ENCODE measurements around the gene SYDE1.
A peak's percentile ranks its signal among the peaks of the same experiment; 100 is the strongest.
"Not testable (repeated sequence)": the region's sequence is repeated elsewhere in the genome, so short reads cannot be mapped to it uniquely, and the experiment has no call there.

Gene SYDE1, protein sequence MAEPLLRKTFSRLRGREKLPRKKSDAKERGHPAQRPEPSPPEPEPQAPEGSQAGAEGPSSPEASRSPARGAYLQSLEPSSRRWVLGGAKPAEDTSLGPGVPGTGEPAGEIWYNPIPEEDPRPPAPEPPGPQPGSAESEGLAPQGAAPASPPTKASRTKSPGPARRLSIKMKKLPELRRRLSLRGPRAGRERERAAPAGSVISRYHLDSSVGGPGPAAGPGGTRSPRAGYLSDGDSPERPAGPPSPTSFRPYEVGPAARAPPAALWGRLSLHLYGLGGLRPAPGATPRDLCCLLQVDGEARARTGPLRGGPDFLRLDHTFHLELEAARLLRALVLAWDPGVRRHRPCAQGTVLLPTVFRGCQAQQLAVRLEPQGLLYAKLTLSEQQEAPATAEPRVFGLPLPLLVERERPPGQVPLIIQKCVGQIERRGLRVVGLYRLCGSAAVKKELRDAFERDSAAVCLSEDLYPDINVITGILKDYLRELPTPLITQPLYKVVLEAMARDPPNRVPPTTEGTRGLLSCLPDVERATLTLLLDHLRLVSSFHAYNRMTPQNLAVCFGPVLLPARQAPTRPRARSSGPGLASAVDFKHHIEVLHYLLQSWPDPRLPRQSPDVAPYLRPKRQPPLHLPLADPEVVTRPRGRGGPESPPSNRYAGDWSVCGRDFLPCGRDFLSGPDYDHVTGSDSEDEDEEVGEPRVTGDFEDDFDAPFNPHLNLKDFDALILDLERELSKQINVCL

GRCh38 chr19:15107061-15108010 lies at the start of gene SYDE1:
TSS of gene SYDE1 (plus strand) at chr19:15107401. CDS start at chr19:15107434, 33 bp downstream.
- peak; percentile 25 for DNase-seq

- no peak for DNase-seq
Measured at GRCh38 chr19:15062036-15062435, 45.2 kb upstream of the SYDE1 start.

GRCh38 chr19:15070386-15070785 lies 36.8 kb upstream of the SYDE1 start:
- DNase-seq = not testable (repeated sequence)

- DNase-seq = no peak
Measured at GRCh38 chr19:15072930-15073647, 34.1 kb upstream of the SYDE1 start.

DNA sequence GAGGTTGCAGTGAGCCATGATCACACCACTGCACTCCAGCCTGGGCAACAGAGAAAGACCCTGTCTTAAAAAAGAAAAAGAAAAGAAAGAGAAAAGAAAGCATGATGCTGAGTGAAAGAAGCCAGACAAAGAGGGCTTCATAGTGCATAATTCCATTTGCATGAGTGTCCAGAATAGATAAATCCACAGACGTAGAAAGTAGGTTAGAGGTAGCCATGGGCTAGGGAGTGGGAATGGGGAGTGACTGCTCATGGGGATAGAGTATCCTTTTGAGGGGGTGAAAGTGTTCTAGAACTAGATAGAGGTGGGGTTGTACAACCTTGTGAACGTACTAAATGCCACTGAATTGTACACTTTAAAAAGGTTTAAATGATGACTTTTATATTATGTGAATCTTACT lies 32.8 kb upstream of the SYDE1 start:
- DNase-seq = no peak

DNA sequence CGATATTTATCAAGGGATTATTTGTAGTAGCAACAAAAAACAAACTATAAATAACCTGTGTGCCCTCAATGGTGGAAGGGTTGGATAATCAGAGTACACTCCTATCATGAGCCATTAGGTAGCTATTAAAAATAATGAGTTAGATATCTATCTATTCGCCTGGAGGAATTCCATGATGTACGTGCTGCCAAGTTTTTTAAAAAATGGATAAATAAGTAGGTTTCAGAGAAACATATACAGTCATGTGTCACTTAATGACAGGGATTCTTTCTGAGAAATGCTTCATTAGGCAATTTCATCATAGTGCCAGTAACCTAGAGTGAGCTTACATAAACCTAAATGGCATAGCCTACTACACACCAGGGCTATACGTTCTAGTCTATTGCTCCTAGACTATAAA lies 31.4 kb upstream of the SYDE1 start:
- DNase-seq = no peak

- DNase-seq = not testable (repeated sequence)
Measured at GRCh38 chr19:15080002-15080401, 27.2 kb upstream of the SYDE1 start.

GRCh38 chr19:15081911-15082310 lies 25.3 kb upstream of the SYDE1 start, which contains the start of gene OR1I1:
TSS of gene OR1I1 (plus strand) at chr19:15082211. CDS start at chr19:15087066, 4,855 bp downstream.
- no peak for DNase-seq

DNA sequence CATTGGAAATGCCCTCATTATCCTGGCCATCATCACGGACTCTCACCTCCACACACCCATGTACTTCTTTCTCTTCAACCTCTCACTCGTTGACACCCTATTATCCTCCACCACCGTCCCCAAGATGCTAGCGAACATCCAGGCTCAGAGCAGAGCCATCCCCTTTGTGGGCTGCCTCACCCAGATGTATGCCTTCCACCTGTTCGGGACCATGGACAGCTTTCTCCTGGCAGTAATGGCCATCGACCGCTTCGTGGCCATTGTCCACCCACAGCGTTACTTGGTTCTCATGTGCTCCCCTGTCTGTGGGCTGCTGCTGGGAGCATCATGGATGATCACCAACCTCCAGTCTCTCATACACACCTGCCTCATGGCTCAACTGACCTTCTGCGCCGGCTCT lies 20.0 kb upstream of the SYDE1 start:
- DNase-seq = no peak

DNA sequence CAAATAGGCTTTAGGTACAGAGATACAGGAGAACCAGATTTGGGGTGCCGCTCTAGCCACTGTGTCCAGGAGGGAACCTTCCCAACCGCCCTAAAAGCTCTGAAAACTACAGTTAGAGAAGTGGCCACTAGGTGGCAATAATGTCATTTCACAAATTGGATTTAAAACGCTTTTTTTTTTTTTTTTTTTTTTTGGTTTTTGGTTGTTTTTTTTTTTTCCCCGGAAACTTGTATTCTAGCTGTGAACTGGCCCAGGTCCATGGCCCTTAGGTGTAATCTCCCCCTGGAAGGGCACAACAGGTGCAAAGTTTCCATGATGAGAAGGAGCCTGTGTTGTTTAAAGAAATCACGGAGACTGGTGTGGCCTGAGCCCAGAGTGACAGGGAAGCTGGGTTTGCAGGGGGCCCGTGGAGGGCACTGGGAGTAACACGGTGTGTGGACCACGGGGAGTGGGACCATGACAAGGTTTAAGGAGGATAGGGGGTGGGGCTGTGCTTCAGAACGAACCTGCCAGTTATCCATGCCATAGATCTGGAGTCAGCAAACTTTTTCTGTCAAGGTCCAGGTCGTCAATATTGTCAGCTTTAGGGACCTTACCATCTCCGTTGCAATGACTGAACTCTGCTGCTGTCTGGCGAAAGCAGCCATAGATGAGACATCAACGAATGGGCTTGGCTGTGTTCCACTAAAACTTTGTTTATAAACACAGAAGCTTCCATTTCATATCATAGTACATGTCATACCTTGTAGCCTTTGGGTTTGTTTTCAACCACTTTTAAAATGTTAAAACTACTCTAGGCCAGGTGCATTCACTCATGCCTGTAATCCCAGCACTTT lies 15.1 kb upstream of the SYDE1 start:
- DNase-seq = no peak

GRCh38 chr19:15093001-15093400 lies 14.2 kb upstream of the SYDE1 start:
- DNase-seq = no peak

DNA sequence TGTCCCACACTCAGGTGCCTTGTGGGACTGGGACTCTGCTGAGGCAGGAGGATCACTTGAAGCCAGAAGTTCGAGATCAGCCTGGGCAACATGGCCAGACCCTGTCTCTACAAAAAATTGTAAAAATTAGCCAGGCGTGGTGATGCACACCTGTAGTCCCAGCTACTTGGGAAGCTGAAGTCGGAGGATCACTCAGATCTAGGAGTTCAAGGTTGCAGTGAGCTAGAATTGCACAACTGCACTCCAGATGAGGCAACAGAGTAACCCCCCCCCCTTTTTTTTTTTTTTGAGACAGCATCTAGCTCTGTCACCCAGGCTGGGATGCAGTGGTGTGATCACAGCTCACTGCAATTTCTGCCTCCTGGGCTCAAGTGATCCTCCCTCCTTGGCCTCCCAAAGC lies 11.0 kb upstream of the SYDE1 start:
- DNase-seq = no peak

GRCh38 chr19:15097980-15098379 lies 9.2 kb upstream of the SYDE1 start:
- DNase-seq = not testable (repeated sequence)

DNA sequence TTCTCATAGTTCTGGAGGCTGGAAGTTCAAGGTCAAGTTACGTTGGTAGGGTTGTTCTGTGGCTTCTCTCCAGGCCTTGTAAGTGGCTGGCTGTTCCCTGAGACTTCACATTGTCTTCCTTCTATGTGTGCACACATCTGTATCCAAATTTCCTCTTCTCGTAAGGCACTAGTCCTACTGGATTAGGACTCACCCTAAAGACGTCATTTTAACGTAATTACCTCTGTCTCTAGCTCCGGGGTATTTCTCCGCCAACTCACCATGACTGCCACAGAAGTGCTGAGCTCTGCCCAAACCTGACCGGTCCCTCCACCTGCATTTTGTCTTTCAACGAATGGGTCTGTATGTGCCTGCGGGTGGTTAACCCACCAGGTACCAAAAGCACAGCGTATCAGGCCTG lies 8.7 kb upstream of the SYDE1 start:
- DNase-seq = no peak

- no peak for DNase-seq
Measured at GRCh38 chr19:15099017-15099582, 8.1 kb upstream of the SYDE1 start.

GRCh38 chr19:15101479-15102082 lies 5.6 kb upstream of the SYDE1 start:
- DNase-seq = peak; percentile 50

GRCh38 chr19:15104003-15104402 lies 3.2 kb upstream of the SYDE1 start:
- no peak for DNase-seq

GRCh38 chr19:15104411-15104810 lies 2.8 kb upstream of the SYDE1 start:
- DNase-seq = no peak

GRCh38 chr19:15105044-15105443 lies 2.2 kb upstream of the SYDE1 start:
- no peak for DNase-seq

DNA sequence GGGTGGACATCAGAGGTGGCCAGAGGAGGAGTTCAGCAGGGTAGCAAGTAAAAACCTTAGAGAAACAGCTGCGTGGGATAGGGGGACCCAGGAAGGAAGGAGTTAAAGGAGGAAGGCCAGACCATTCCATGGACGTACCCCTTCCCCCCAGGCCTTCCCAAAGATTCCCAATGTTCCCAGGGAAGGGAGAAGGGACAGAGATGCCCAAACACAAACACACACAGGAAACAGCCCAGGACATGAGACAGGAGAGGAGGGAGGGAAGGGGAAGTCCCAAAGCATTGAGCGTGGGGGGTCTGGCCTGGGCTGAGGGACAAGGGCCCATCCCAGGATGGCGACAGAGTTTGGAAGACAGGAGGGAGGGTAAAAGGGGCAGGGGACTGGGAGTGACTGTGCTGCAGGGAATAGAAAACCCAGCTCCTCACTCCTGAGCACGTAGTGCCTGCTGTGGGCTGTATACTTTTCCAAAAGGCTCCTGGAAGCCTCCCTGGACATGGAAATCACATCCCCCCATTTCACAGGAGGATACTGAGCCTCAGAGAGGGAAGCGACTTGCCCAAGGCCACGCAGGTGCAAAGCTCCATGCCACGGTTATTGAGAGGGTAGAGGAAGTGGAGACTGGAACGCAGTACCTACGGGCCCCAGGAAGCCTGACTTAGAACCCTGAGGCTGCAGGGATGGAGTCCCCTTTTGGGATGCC lies 1.1 kb downstream of the SYDE1 start:
- DNase-seq = no peak
